NCI-H2107 treated with DMSO at 0.1 percent for 48 hours (cell line): Measurements from ENCODE around the gene GRM8.
"Not testable (repeated sequence)": the region's sequence is repeated elsewhere in the genome, so short reads cannot be mapped to it uniquely, and the experiment has no call there.

Source experiments
- DNase-seq: peaks from one replicate; lab custom pipeline; 2025; ENCODE audit not compliant: unreplicated experiment; lab: John Stamatoyannopoulos, UW

The GRM8 gene

GRCh38 chr7:126685018-126685573, 567.6 kb downstream of the GRM8 start:
- no peak for DNase-seq

GRCh38 chr7:126682176-126682575, 570.6 kb downstream of the GRM8 start:
- DNase-seq = no peak

- DNase-seq = not testable (repeated sequence)
Observed at GRCh38 chr7:126668762-126669161, 584.0 kb downstream of the GRM8 start.

DNA sequence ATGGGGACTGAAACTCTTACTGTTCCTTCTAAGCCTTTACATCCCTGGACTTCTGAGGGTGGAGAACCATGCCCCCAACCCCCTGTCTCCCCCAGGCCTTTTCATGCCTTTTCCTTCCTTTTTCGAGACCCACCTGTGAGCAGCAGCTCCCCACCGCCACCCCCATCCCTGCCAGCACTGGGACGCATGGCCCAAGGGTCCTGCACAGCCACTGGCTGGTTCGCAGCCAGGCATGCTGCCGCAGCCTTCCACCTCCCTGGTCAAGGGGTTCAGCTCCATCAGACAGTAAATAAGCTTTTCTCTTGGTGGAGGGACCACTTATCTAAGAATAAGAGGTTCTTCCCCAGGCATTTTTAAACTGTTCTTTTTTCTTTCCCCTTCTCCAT, 584.4 kb downstream of the GRM8 start:
- DNase-seq = no peak

- DNase-seq = no peak
Observed at GRCh38 chr7:126667742-126668366, 584.9 kb downstream of the GRM8 start.

DNA sequence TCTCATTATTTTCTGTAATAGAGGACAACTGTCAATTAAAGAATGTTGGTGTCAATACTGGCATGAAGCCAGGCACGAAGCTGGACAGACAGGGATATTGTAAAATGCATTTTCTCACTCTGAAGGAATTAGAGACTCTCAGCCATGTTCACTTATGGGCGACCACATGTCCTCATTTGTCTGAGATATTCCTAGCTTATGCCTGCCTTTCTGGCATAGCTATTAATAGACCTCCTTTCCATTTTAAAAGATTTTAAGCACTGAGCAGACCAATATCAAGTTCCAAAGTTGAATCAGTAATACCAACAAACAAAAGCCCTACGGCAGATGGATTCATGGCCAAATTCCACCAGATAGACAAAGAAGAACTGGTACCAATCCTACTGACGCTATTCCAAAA, 589.9 kb downstream of the GRM8 start:
- DNase-seq = no peak

DNA sequence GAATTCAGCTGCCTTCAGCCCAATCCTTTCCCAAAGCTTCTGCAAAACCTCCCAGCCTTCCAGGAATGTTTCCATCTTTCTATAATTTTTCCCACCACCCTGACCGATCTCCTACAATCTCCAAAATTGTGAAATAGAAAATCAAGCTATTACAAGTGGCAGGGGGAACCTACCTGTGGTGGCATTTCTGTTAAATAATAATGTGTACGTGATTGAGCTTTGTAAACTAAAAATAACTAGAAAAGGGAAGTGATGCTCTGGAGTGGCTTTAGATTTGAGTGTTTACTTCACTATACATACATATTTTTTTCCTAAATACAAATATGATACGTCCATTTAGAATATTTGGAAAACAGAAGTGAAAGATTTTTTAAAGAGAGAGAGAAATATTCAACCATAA, 593.6 kb downstream of the GRM8 start:
- no peak for DNase-seq

DNA sequence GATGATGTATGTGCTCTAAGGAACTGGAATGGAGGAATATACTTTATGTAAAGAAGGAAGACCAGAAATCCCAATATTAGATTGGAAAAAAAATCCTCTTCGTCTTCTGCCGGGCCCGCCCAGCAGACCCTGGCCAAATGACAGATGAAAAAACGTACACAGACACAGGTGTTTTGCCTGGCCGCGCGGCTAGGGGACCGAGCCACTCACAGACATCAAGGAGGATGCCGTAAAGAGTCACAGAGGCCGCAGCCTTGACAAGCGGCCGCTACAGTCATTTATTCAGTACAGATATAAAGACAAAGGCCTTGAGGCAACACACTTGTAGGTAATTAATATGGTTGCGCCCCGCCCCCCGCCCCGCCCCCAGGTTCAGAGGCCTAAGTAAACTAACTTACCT, 594.1 kb downstream of the GRM8 start:
- no peak for DNase-seq

DNA sequence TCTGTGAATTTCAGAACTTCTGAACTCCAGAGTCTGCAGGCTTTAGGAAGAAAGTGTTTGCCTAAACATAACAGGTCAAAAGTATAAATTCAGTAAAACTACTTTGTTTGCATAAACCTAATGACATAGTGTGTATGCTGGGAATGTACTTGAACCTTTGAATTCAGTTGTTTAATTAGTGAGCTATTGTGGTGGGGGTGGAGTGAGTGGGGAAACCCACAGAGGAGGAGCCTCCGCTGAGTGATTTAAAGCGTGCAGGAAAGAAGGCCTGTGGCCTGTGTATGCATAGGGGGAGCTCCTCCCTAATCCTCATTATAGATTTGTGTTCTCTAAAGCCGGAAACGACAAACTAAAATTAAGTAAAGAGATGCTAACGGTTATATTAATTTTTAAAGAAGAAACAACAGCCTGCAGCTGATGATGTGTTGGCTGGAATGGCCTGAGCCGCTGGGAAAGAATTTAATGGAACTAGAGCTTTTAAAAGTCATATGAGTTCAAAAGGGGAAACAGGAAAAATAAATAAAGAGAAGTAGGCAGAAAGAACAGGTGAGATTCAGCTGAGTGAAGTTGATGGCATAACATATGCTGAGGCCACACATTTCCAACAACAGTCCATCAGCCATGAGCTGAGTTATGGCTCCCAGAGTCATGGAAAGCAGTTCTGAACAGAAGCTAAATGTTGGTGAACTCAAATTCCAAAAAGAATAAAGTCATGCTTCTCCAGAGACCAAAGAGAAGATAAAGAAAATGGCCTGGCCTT, 595.0 kb downstream of the GRM8 start:
- DNase-seq = no peak

GRCh38 chr7:126657137-126657536, 595.6 kb downstream of the GRM8 start:
- no peak for DNase-seq

DNA sequence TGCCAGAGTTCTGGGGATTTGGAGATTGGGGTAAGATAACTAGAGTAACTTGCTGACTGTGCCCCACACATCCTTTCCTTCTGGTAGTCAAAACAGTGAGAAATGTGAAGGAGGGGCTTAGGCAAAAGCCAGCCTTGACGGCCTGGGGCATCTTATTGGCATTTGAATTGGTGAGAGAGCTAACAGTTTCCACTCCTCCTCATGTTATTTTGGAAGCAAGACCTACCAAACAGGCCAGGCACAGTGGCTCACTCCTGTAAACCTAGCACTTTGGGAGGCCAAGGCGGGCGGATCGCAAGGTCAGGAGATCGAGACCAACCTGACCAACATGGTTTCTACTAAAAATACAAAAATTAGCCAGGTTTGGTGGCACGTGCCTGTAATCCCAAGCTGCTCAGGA, 596.6 kb downstream of the GRM8 start:
- no peak for DNase-seq

DNA sequence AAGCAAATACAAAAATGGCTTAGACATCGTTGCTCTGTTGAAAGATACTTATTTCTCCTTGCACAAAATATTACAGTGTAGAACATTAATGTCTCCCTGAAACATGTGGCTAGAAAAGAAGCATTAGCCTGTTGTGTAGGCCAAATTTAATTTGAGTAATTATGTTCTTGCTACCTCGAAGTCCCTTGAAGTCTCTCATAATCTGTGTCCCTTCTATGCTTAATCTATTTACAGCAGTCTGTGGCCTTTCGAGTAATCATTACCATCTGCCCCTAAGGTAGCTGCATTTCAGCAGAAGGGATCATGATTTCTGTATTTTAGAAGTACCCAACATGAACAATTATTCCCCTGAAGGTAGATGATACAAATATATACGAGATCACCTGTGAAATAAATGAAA, 615.2 kb downstream of the GRM8 start:
- no peak for DNase-seq

- peak; percentile 88 for DNase-seq
Observed at GRCh38 chr7:126635545-126635944, 617.2 kb downstream of the GRM8 start.

DNA sequence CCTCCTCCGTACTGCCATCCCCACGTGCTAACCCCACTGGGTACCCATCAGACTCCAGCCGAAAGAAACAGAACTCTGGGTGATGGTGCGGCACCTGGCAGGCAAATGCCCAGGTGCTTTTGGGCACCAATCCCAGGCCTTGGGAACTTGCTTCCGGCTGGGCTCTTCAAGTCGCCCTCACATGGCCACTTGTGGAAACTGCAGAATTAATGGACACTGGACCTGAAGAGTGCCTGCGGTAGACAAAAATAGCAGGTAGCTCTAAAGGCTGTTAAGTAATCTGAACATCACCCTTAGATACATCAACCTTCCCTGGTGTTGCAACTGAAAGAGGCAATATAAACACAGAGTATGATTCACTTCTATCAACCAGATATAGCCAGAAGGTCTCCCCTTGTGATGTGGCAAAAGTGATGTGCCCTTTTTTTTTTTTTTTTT, 644.4 kb downstream of the GRM8 start:
- no peak for DNase-seq

DNA sequence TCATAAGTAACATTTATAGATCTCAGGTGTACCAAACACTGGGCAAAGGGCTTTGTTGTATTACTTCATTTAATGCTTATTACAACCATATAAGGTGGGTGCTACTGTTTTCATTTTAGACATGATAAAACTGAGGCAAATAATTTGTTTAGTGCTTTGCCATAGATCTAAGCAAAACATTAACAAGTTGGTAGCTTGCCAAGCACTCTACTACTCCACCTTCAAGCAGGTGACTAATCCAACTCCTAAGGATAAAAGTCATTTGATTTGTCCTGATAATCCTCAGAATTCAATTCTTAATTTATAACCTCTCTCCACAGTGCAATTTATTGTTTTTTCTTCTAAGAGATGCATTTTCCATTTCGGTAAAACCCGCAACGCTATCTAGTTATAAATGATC, 646.4 kb downstream of the GRM8 start:
- peak; percentile 15 for DNase-seq

DNA sequence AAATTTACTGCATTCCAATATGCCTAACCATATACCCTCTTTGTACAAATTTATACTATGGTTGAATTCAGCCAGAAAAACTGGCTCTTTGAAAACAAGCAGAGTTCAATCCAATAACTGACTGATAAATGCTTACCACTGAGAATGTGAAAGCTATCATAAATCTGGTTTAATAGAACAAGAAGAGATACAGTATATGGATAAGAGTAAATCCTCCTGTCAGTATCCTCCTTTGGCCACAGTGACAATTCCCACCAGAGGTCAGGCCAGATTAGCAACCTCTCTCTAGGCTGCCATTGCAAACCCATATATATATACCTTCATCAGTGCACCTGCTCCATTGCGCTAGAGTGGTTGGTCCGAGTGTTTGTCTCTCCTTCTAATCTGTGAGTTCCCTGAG, 647.2 kb downstream of the GRM8 start:
- DNase-seq = no peak

DNA sequence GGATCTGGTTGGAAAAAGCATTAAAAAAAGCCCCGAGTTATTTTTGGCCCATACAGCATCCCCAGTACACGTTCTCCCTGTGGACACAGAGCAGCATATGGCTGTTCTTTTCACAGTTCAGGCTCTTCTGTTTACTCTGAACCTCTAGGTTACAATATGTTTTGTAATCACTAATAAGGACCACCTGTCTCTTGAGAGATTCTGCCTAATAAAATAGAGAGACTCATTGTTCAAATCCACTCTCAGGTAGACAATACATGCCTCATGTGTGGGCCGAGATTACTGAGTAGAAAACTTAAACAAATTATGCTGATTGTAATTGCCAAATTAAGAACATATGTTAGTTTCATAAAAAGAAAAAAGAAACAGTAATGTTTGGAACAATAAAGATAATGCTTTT, 647.7 kb downstream of the GRM8 start:
- peak; percentile 62 for DNase-seq

GRCh38 chr7:126589068-126589684, 663.6 kb downstream of the GRM8 start:
- DNase-seq = peak; percentile 94

GRCh38 chr7:126578338-126578737, 674.4 kb downstream of the GRM8 start:
- peak; percentile 97 for DNase-seq

GRCh38 chr7:126574276-126575250, 678.2 kb downstream of the GRM8 start:
- DNase-seq = peak; percentile 38

DNA sequence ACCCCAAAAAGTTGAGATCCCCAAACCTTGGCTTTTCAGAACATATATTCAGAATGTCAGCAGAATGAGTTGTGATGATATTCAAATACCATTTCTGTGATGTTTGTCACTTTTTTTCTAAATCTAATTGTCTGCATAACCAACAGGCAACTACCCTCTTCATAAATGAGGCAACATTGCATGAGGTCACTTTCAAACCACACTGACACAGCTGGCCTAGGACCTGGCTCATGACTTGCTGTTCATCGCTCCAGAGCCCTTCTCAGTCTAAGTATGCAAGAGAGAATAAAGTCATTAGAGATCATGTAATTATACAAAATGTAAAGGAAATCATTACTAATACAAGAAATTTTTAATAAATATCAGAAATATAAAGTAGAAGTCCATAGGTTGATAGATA, 681.9 kb downstream of the GRM8 start:
- no peak for DNase-seq
